ENCODE measurements around the gene FRMD4B. TPM values are rescaled to one million over a fixed set of nuclear protein-coding genes. Genes with fewer than 3 reads are reported as not detected.

Gene FRMD4B
- polyA plus RNA-seq, 3 donors, result 13.2 to 21.0 (median 19.6) TPM

- intact Hi-C loops (cut with micrococcal nuclease), result no loop called here
- peaks cover 7% of the 10 kb centered on the region in 2 donors for H3K27me3 ChIP-seq (ENCODE audit: control insufficient read depth in 2 of 2, insufficient read depth in 2 of 2, low read length in 2 of 2)
- H3K9me3 ChIP-seq (replicated peaks in 1 of 2; ENCODE audit: control insufficient read depth in 1 of 2, insufficient read depth in 1 of 2, low read length in 2 of 2), result no peaks in the 10 kb centered on the region
- no peak overlapping the region for H3K27ac Mint-ChIP-seq
- H3K4me1 Mint-ChIP-seq, result peaks cover 24% of the 10 kb centered on the region
- no CpG with 5 or more reads among the region's 5 CpGs for WGBS (ENCODE audit: insufficient coverage)
- peaks cover 0 to 3% (median 2%) of the 10 kb centered on the region in 7 donors for H3K9me3 Mint-ChIP-seq
- H3K36me3 ChIP-seq (replicated peaks in 1 of 2; ENCODE audit: control insufficient read depth in 1 of 2, insufficient read depth in 2 of 2, low read length in 2 of 2), result no peaks in the 10 kb centered on the region
- H3K4me3 ChIP-seq (replicated peaks in 1 of 3; ENCODE audit: low read depth in 2 of 3, low read length in 3 of 3), result no peak overlapping the region
- DNase-seq, result no peak
- H3K79me2 ChIP-seq (ENCODE audit: insufficient read depth, low read length), result no peaks in the 10 kb centered on the region
- H3K36me3 Mint-ChIP-seq, result peaks cover 4 to 7% of the 10 kb centered on the region in 2 donors
- H3K27me3 Mint-ChIP-seq (ENCODE audit: low read depth in 3 of 3), result peaks cover 7 to 17% (median 17%) of the 10 kb centered on the region in 3 donors
- H3K9ac ChIP-seq (ENCODE audit: insufficient read depth, low read length, poor library complexity, severe bottlenecking), result no peak overlapping the region
- no peak overlapping the region for H2AFZ ChIP-seq (ENCODE audit: insufficient read depth, low read depth, low read length, poor library complexity, severe bottlenecking)
- TF ChIP-seq CTCF (IDR thresholded peaks at IDR 0.05), result no peak
- no peaks in the 10 kb centered on the region for H4K20me1 ChIP-seq (ENCODE audit: insufficient read depth, low read length)
- peaks cover 22 to 27% of the 10 kb centered on the region in 2 donors for H3K4me1 ChIP-seq (ENCODE audit: control insufficient read depth in 1 of 2, insufficient read depth in 2 of 2, low read length in 2 of 2)
- no peak overlapping the region for H3K4me2 ChIP-seq (replicated peaks; ENCODE audit: extremely low read depth, low read length, poor library complexity, severe bottlenecking)
- H3K27ac ChIP-seq (ENCODE audit: low read depth in 1 of 2, low read length in 2 of 2), result no peak overlapping the region
- no peak overlapping the region for H3K4me3 Mint-ChIP-seq
Observed at GRCh38 chr3:69390771-69391170, 4.9 kb upstream of the FRMD4B start.

- no peaks in the 10 kb centered on the region for H3K79me2 ChIP-seq (ENCODE audit: insufficient read depth, low read length)
- Mint-ChIP-seq H3K36me3 (peaks cover 9% of the 10 kb centered on the region in 2 donors), H3K27ac (peak overlapping the region in 4 of 7 donors; percentile 20 to 68 (median 42)), H3K9me3 (peaks cover 0 to 3% (median under 1%) of the 10 kb centered on the region in 7 donors), H3K4me1 (peaks cover 35% of the 10 kb centered on the region), H3K4me3 (peak overlapping the region in 1 of 2 donors; percentile 4), H3K27me3 (ENCODE audit: low read depth in 3 of 3) (peaks cover 18 to 28% (median 27%) of the 10 kb centered on the region in 3 donors)
- 57% methylated on average over 1 of the region's 4 CpGs for WGBS (ENCODE audit: insufficient coverage)
- TF ChIP-seq CTCF (IDR thresholded peaks at IDR 0.05), result no peak
- intact Hi-C loops (cut with micrococcal nuclease), result no loop called here
- H3K4me2 ChIP-seq (replicated peaks; ENCODE audit: extremely low read depth, low read length, poor library complexity, severe bottlenecking), result no peak overlapping the region
- peak; percentile 24 to 32 (median 24) for DNase-seq
- no peak overlapping the region for H3K4me3 ChIP-seq (replicated peaks in 1 of 3; ENCODE audit: low read depth in 2 of 3, low read length in 3 of 3)
- H3K4me1 ChIP-seq (ENCODE audit: control insufficient read depth in 1 of 2, insufficient read depth in 2 of 2, low read length in 2 of 2), result peaks cover 30 to 38% of the 10 kb centered on the region in 2 donors
- no peak overlapping the region for H2AFZ ChIP-seq (ENCODE audit: insufficient read depth, low read depth, low read length, poor library complexity, severe bottlenecking)
- peaks cover 17 to 18% of the 10 kb centered on the region in 2 donors for H3K27me3 ChIP-seq (ENCODE audit: control insufficient read depth in 2 of 2, insufficient read depth in 2 of 2, low read length in 2 of 2)
- H3K9me3 ChIP-seq (replicated peaks in 1 of 2; ENCODE audit: control insufficient read depth in 1 of 2, insufficient read depth in 1 of 2, low read length in 2 of 2), result peaks cover 0 to 3% of the 10 kb centered on the region in 2 donors
- peaks cover 7% of the 10 kb centered on the region for H4K20me1 ChIP-seq (ENCODE audit: insufficient read depth, low read length)
- H3K36me3 ChIP-seq (replicated peaks in 1 of 2; ENCODE audit: control insufficient read depth in 1 of 2, insufficient read depth in 2 of 2, low read length in 2 of 2), result no peaks in the 10 kb centered on the region
- no peak overlapping the region for H3K27ac ChIP-seq (ENCODE audit: low read depth in 1 of 2, low read length in 2 of 2)
- H3K9ac ChIP-seq (ENCODE audit: insufficient read depth, low read length, poor library complexity, severe bottlenecking), result no peak overlapping the region
Observed at GRCh38 chr3:69389520-69390248, 3.8 kb upstream of the FRMD4B start.
